ENCODE data around the gene TBX1.
"Not testable (repeated sequence)": the region's sequence is repeated elsewhere in the genome, so short reads cannot be mapped to it uniquely, and the experiment has no call there.

The TBX1 gene

DNA sequence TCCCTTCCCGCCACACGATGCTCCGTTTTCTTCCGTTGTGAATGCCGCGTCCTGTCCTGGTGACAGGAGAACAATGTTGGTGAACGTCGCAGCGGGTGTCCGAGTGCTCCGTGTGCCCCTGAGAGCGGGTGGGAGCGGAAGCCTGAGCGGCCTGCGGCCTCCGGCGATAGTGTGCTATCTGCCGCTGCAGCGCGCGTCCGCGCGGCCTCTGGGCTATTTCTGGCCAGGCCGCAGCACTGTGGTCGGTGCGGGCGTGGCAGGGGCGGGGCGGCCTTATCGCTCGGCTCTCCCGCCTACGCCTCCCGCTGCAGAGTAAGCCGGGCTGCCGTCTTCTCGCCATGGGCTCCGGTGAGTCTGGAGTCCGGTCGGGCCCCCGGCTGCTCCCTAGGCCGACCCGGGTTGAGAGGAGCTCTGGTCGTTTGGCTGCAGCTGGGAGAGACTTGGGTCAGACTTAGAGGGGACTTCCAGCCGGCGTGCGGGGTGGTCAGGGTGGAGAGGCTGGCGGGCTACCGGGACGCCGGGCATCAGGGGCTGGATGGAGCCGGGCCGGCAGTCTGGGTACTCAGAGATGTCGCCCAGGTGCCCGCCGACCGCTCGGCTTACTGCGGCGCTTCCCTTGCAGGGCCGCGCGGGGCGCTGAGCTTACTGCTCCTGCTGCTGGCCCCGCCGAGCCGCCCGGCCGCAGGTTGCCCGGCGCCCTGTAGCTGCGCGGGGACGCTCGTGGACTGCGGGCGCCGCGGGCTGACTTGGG is 37.2 kb upstream of the TBX1 start, which contains the start of gene GP1BB:
TSS of gene GP1BB (plus strand) at position 308 of the 751 bp plus-strand sequence. CDS start at position 339, 31 bp downstream.
- DNase-seq (ENCODE audit: low read depth) = no peak

GRCh38 chr22:19723983-19724827 is 36.4 kb upstream of the TBX1 start:
- DNase-seq (ENCODE audit: low read depth) = no peak

- no peak for DNase-seq (ENCODE audit: low read depth)
Observed at GRCh38 chr22:19724927-19725661, 35.5 kb upstream of the TBX1 start.

DNA sequence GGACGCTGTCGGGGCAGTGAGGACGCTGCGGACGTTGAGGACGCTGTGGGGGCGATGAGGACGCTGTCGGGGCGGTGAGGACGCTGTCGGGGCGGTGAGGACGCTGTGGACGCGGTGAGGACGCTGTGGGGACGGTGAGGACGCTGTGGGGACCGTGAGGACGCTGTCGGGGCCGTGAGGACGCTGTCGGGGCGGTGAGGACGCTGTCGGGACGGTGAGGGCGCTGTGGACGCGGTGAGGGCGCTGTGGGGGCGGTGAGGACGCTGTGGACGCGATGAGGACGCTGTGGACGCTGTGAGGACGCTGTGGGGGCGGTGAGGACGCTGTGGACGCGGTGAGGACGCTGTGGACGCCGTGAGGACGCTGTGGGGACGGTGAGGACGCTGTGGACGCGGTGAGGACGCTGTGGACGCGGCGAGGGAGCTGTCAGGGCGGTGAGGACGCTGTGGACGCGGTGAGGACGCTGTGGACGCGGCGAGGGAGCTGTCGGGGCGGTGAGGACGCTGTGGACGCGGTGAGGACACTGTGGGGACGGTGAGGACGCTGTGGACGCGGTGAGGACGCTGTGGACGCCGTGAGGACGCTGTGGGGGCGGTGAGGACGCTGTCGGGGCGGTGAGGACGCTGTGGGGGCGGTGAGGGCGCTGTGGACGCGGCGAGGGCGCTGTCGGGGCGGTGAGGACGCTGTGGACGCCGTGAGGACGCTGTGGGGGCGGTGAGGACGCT is 34.4 kb upstream of the TBX1 start:
- not testable (repeated sequence) for DNase-seq (ENCODE audit: low read depth)

GRCh38 chr22:19727310-19728150 is 33.0 kb upstream of the TBX1 start:
- DNase-seq (ENCODE audit: low read depth) = no peak

DNA sequence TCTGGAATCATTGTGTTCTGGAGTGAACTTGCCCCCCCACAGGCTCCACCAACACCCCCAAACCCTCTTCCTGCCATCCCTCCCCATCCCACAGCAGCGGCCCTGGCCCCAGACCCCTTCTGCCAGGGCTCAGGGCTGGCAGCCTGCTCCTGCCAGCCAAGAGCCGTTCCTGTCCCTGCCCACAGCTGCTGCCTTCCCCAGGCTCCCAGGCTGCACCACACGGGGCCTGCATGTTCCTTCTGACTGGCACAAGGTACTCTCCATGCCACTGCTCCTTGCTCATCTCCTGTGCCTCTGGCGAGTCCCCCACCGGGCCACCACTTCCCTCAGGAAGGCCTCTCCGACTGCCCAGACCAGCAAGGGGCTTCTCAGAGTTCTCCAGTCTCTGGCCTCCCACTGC is 32.3 kb upstream of the TBX1 start:
- no peak for DNase-seq (ENCODE audit: low read depth)

DNA sequence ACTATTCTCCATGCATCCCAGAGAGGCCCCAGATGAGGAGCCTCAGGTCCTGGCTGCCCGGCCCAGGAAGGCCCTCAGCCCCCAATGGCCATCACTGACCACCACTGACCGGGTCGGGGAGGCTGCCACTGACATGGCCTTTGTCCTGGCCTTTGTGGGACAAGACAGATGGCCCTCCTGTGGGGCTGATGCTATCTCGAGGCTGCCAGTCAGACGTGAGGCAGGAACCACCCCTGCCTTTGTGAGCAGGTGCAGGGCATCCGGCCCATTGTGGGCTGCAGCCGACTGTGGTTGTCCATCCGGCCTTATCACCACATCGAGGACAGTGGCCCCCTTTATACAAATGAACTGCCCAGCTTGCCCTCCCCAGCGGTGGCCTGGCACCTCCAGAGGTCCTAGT is 31.7 kb upstream of the TBX1 start:
- no peak for DNase-seq (ENCODE audit: low read depth)

GRCh38 chr22:19729507-19729906 is 31.1 kb upstream of the TBX1 start:
- DNase-seq (ENCODE audit: low read depth) = no peak

GRCh38 chr22:19730198-19730597 is 30.4 kb upstream of the TBX1 start:
- no peak for DNase-seq (ENCODE audit: low read depth)

- peak; percentile 77 for DNase-seq (ENCODE audit: low read depth)
Observed at GRCh38 chr22:19730655-19731360, 29.8 kb upstream of the TBX1 start.

DNA sequence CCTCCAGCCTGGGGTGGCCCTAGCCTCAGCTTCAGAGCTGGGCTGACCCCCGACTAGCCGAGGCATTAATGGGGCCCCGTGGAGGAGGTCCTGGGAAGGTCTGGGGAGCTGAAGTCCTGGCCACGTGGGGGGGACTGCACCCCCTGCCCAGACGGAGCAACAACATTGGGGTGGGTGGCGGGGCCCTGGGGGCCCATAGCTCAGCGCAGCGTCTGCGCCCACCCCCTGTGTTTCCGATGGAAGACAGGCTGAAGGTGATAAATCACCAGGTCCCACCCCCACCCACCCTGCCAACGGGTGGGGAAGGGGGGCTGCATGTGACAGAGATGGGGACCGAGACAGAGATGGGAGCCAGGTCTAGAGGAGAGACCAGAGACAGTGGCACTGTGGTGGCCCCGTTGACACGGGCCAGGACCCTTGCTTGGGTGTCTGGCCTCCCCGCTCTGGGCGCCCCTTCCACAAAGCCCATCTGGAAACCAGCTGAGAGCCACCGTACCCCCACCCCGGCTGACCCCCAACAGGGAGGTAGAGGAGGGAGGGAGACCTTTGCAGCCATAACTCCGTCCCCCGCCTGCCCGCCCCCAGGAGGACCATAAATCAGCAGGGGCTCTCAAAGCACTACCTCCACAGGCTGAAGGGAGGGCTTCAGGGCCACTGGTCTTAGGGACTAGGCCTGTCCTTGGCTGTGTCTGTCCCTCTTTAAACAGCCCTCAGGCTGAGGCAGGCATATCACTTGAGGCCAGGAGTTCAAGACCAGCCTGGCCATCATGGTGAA is 29.0 kb upstream of the TBX1 start:
- DNase-seq (ENCODE audit: low read depth) = no peak

DNA sequence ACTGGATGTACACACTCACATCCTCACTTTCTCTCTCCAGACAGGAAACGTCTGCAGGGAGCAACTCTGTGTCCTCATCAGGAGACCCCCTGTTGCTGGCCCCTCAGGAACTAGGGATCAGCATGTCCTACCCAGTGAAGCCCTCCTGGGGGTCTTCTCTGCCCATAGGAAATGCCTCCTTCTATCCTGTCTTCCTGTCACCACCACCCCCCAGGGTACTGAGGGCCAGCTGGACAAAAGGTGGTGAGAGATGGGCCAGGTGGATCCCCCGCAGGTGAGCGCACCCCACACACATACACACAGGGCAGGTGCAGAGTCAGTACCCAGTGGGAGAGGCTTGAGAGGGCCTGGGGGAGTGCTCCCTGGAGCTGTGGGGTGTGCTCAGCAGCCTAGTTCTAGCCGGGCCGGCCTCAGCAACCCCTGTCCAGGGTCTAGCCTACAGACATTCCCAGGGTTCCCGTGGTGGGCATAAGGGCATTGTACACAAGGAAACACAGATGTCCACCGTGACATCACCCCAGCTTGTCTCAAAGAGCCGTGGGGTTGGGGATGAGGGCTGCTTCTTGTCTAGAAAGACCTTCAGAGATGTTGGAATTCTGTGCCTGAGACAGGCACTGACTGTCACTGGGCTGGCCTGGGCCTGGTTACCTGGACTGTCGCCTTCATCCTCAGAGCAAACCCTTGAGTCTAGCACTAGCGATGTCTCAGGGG is 28.0 kb upstream of the TBX1 start:
- DNase-seq (ENCODE audit: low read depth) = no peak

- DNase-seq (ENCODE audit: low read depth) = no peak
Observed at GRCh38 chr22:19733755-19734154, 26.8 kb upstream of the TBX1 start.

GRCh38 chr22:19734163-19734562 is 26.4 kb upstream of the TBX1 start:
- DNase-seq (ENCODE audit: low read depth) = no peak

GRCh38 chr22:19734837-19735382 is 25.7 kb upstream of the TBX1 start:
- no peak for DNase-seq (ENCODE audit: low read depth)

GRCh38 chr22:19735665-19736510 is 24.7 kb upstream of the TBX1 start:
- no peak for DNase-seq (ENCODE audit: low read depth)

- DNase-seq (ENCODE audit: low read depth) = no peak
Observed at GRCh38 chr22:19737846-19738663, 22.5 kb upstream of the TBX1 start.
